GM12878 (cell line): Measurements from ENCODE around the gene PRUNE1. TPM values are rescaled to one million over a fixed set of nuclear protein-coding genes. Genes with fewer than 3 reads are reported as not detected.

Experiments used
- ATF2 ChIP-seq: IDR thresholded peaks from 2 replicates; pipeline ENCODE4 v1.6.1; 2012; ENCODE audit warnings: low read length, inconsistent platforms
- BCL11A ChIP-seq: IDR thresholded peaks from 2 replicates; pipeline ENCODE4 v1.6.1; 2011; ENCODE audit warnings: low read depth, low read length
- BMI1 ChIP-seq: fragments of 450-650 bp; IDR thresholded peaks from 2 replicates; pipeline ENCODE4 v1.6.1; 2016; ENCODE audit warnings: mild to moderate bottlenecking, moderate library complexity, borderline replicate concordance
- CBX5 ChIP-seq: sonication (generic); IDR thresholded peaks from 2 replicates; pipeline ENCODE4 v1.6.1; 2016; ENCODE audit warnings: low read depth, moderate library complexity, mild to moderate bottlenecking, inconsistent platforms
- CEBPB ChIP-seq, 2 experiments: fragments of 150-350 bp in 1 of 2; IDR thresholded peaks; 2 replicates each; pipeline ENCODE4 v1.6.1; 2012 to 2014; ENCODE audit warnings: low read depth in 2 of 2, low read length in 2 of 2, borderline replicate concordance in 1 of 2, inconsistent platforms in 1 of 2
- CHD4 ChIP-seq: fragments of 200-600 bp; sonication (generic); IDR thresholded peaks from 2 replicates; pipeline ENCODE4 v1.6.1; 2016; ENCODE audit warnings: mild to moderate bottlenecking
- EZH2 ChIP-seq: IDR thresholded peaks from 2 replicates; pipeline ENCODE4 v1.6.1; 2012; ENCODE audit warnings: low read depth, mild to moderate bottlenecking, control low read depth, inconsistent platforms, low read length, borderline replicate concordance; ENCODE audit not compliant: control insufficient read depth
- HDGF ChIP-seq: fragments of 450-650 bp; IDR thresholded peaks from 2 replicates; pipeline ENCODE4 v1.6.1; 2016; ENCODE audit warnings: antibody characterized with exemption
- KDM1A ChIP-seq: fragments of 200-600 bp; sonication (generic); IDR thresholded peaks from 2 replicates; pipeline ENCODE4 v1.6.1; 2016; ENCODE audit warnings: borderline replicate concordance
- MEF2A ChIP-seq: IDR thresholded peaks from 2 replicates; pipeline ENCODE4 v1.6.1; 2011; ENCODE audit warnings: low read depth, mild to moderate bottlenecking, low read length, moderate library complexity; ENCODE audit not compliant: insufficient read depth
- NBN ChIP-seq: fragments of 450-650 bp; IDR thresholded peaks from 2 replicates; pipeline ENCODE4 v1.6.1; 2016
- NFIC ChIP-seq: IDR thresholded peaks from 2 replicates; pipeline ENCODE4 v1.6.1; 2012; ENCODE audit warnings: low read depth, mild to moderate bottlenecking, inconsistent platforms, low read length, moderate library complexity
- POLR2AphosphoS5 ChIP-seq: IDR thresholded peaks from 2 replicates; pipeline ENCODE4 v1.6.1; 2011; ENCODE audit warnings: mild to moderate bottlenecking, low read length, inconsistent platforms
- POU2F2 ChIP-seq: IDR thresholded peaks from 3 replicates; pipeline ENCODE4 v1.6.1; 2011; ENCODE audit warnings: low read depth, mild to moderate bottlenecking, low read length, borderline replicate concordance
- RAD51 ChIP-seq: fragments of 450-650 bp; IDR thresholded peaks from 2 replicates; pipeline ENCODE4 v1.6.1; 2016; ENCODE audit warnings: moderate library complexity, mild to moderate bottlenecking, inconsistent platforms
- RBBP5 ChIP-seq: fragments of 200-600 bp; sonication (generic); conservative IDR thresholded peaks from 2 replicates; pipeline ENCODE4 v1.6.1; 2016
- RCOR1 ChIP-seq: conservative IDR thresholded peaks from 2 replicates; pipeline ENCODE4 v1.6.1; 2012; ENCODE audit warnings: low read depth, low read length, improper control_type of control experiment
- RUNX3 ChIP-seq: IDR thresholded peaks from 2 replicates; pipeline ENCODE4 v1.6.1; 2012; ENCODE audit warnings: low read length, inconsistent platforms
- SMC3 ChIP-seq: IDR thresholded peaks from 2 replicates; pipeline ENCODE4 v1.6.1; 2011; ENCODE audit warnings: low read length, improper control_type of control experiment, borderline replicate concordance
- STAT1 ChIP-seq: fragments of 450-650 bp; conservative IDR thresholded peaks from 2 replicates; pipeline ENCODE4 v1.6.1; 2014; ENCODE audit warnings: antibody characterized with exemption, mild to moderate bottlenecking
- SUZ12 ChIP-seq: fragments of 200-600 bp; sonication (generic); IDR thresholded peaks from one replicate; pipeline ENCODE4 v1.6.1; 2018; ENCODE audit warnings: antibody characterized with exemption, mild to moderate bottlenecking; ENCODE audit not compliant: unreplicated experiment
- TBL1XR1 ChIP-seq: IDR thresholded peaks from 2 replicates; pipeline ENCODE4 v1.6.1; 2012; ENCODE audit warnings: low read depth, low read length, improper control_type of control experiment
- YBX1 ChIP-seq: fragments of 450-650 bp; IDR thresholded peaks from 2 replicates; pipeline ENCODE4 v1.6.1; 2016; ENCODE audit warnings: antibody characterized with exemption
- ZBED1 ChIP-seq: IDR thresholded peaks from 2 replicates; pipeline ENCODE4 v1.6.1; 2016; ENCODE audit warnings: borderline replicate concordance
- ZNF217 ChIP-seq: fragments of 450-650 bp; IDR thresholded peaks from 2 replicates; pipeline ENCODE4 v1.6.1; 2017; ENCODE audit warnings: antibody characterized with exemption, mild to moderate bottlenecking
- ZNF274 ChIP-seq: IDR thresholded peaks from one replicate; pipeline ENCODE4 v1.8.0; 2011; ENCODE audit not compliant: insufficient read length, insufficient read depth
- ZNF622 ChIP-seq: fragments of 450-650 bp; IDR thresholded peaks from 2 replicates; pipeline ENCODE4 v1.6.1; 2017; ENCODE audit warnings: mild to moderate bottlenecking, inconsistent platforms
- polyA plus RNA-seq, 11 experiments: library from polyadenylated mRNA; depleted of rRNA in 4 of 11; unstranded in 6 of 11; stranded (reverse) in 5 of 11; fragments of >200 nt; fragmentation: Nextera tagmentation in 4 of 11; fragmentation: Illumina TruSeq in 1 of 11; extraction: Ambion mirVana in 4 of 11; extraction: Trizol in 1 of 11; gene quantifications; 1 replicate in 1 of 11; 2 replicates in 10 of 11; pipeline versions ENCODE4 v1.2.1 to v1.2.3, GENCODE V29; 2011 to 2016; ENCODE audit warnings: inconsistent platforms in 2 of 11, missing spikeins in 2 of 11, low read depth in 1 of 11
- total RNA-seq, 4 experiments: library from RNA; depleted of rRNA in 3 of 4; stranded (reverse); fragments of >200 nt in 3 of 4; fragmentation: Illumina TruSeq in 1 of 4; extraction: Trizol in 1 of 4; gene quantifications; 2 replicates each; pipeline versions ENCODE4 v1.2.1 to v1.2.3, GENCODE V29; 2013 to 2021
- TF ChIP-seq, protein P1 (sequence below): fragments of 450-650 bp; IDR thresholded peaks from 2 replicates; pipeline ENCODE4 v1.6.1; 2017; ENCODE audit warnings: mild to moderate bottlenecking, moderate library complexity

PRUNE1 gene
- total and polyA plus RNA-seq, 10 of the 15 experiments (the other 5 are each of a cell fraction or from before 2014, with no cell fraction given) = 4.7 to 24.5 (median 12.4) TPM

- TF ChIP-seq ZNF217 (0 out of 2 replicates have a peak, but pooled peaks have one; percentile 20), RCOR1 (no peak), CBX5 (no peak), BCL11A (no peak), EZH2 (no peak), MEF2A (no peak), NFIC (no peak), BMI1 (no peak), TBL1XR1 (no peak; the same call in 1 of the 2 replicates), RUNX3 (peak; percentile 61), ZNF274 (no peak), CHD4 (no peak), RAD51 (no peak), RBBP5 (no peak), STAT1 (no peak), KDM1A (no peak), POLR2AphosphoS5 (peak; percentile 92), POU2F2 (peak; percentile 66; the same call in 1 of the 3 replicates), CEBPB (IDR thresholded peaks at IDR 0.05; ENCODE audit: borderline replicate concordance in 1 of 2, low read depth in 2 of 2, low read length in 2 of 2) (peak in 1 of 2 experiments; percentile 81; a peak in 1 of 4 replicates), ATF2 (no peak; the same call in 1 of the 2 replicates), ZNF622 (no peak), ZBED1 (no peak), SMC3 (peak; percentile 17; the same call in 1 of the 2 replicates), SUZ12 (no peak), NBN (peak; percentile 66), YBX1 (no peak), HDGF (peak; percentile 92)
- TF ChIP-seq, protein P1, sequence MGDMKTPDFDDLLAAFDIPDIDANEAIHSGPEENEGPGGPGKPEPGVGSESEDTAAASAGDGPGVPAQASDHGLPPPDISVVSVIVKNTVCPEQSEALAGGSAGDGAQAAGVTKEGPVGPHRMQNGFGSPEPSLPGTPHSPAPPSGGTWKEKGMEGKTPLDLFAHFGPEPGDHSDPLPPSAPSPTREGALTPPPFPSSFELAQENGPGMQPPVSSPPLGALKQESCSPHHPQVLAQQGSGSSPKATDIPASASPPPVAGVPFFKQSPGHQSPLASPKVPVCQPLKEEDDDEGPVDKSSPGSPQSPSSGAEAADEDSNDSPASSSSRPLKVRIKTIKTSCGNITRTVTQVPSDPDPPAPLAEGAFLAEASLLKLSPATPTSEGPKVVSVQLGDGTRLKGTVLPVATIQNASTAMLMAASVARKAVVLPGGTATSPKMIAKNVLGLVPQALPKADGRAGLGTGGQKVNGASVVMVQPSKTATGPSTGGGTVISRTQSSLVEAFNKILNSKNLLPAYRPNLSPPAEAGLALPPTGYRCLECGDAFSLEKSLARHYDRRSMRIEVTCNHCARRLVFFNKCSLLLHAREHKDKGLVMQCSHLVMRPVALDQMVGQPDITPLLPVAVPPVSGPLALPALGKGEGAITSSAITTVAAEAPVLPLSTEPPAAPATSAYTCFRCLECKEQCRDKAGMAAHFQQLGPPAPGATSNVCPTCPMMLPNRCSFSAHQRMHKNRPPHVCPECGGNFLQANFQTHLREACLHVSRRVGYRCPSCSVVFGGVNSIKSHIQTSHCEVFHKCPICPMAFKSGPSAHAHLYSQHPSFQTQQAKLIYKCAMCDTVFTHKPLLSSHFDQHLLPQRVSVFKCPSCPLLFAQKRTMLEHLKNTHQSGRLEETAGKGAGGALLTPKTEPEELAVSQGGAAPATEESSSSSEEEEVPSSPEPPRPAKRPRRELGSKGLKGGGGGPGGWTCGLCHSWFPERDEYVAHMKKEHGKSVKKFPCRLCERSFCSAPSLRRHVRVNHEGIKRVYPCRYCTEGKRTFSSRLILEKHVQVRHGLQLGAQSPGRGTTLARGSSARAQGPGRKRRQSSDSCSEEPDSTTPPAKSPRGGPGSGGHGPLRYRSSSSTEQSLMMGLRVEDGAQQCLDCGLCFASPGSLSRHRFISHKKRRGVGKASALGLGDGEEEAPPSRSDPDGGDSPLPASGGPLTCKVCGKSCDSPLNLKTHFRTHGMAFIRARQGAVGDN = peak; percentile 45
Measured at GRCh38 chr1:151059109-151060006, 51.1 kb downstream of the PRUNE1 start, which contains the start of gene CDC42SE1 (continued).
